Loucy (cell line): ENCODE results near the gene TRAF3.

Experiments used
- CTCF ChIP-seq: fragments of 200-600 bp; sonication (generic); conservative IDR thresholded peaks from 2 replicates; pipeline ENCODE4 v1.5.1; 2014; ENCODE audit warnings: mild to moderate bottlenecking, antibody characterized with exemption, low read length
- EZH2phosphoT487 ChIP-seq: fragments of 200-600 bp; IDR thresholded peaks from 2 replicates; pipeline ENCODE4 v1.6.1; 2018; ENCODE audit warnings: antibody characterized with exemption, mild to moderate bottlenecking, moderate library complexity, borderline replicate concordance

GRCh38 chr14:102835959-102836358 lies 58.7 kb downstream of the TRAF3 start:
- TF ChIP-seq CTCF (no peak), EZH2phosphoT487 (no peak)
